Lung (tissue), 12 donors: ENCODE measurements around the gene DACT2. TPM values are rescaled to one million over a fixed set of nuclear protein-coding genes. Genes with fewer than 3 reads are reported as not detected.

Experiments used
- ATAC-seq: fragments of 200-7000 bp; cut with Tn5 transposase; one replicate; pipeline ENCODE4 v1.9.1; 2020; ENCODE audit warnings: moderate number of reproducible peaks; ENCODE audit not compliant: insufficient read depth, low FRiP score
- DNase-seq, 3 donors: peaks; one replicate each; pipeline ENCODE4 v3.0.0-alpha.2; 2013 to 2017
- H3K27ac ChIP-seq, 2 donors: one replicate each; pipeline ENCODE4 v1.5.1; 2013; ENCODE audit warnings: mild to moderate bottlenecking in 2 of 2, moderate library complexity in 2 of 2, control low read depth in 1 of 2, inconsistent platforms in 1 of 2, low read depth in 1 of 2, low read length in 1 of 2
- H3K27me3 ChIP-seq, 3 donors: one replicate each; pipeline ENCODE4 v1.5.1; 2013; ENCODE audit warnings: low read length in 2 of 3; ENCODE audit not compliant: control insufficient read depth in 3 of 3, insufficient read depth in 3 of 3
- H3K36me3 ChIP-seq, 4 donors: one replicate each; pipeline ENCODE4 v1.5.1; 2013; ENCODE audit warnings: low read length in 4 of 4, mild to moderate bottlenecking in 1 of 4, moderate library complexity in 1 of 4; ENCODE audit not compliant: control insufficient read depth in 4 of 4, insufficient read depth in 4 of 4
- H3K4me1 ChIP-seq, 5 donors: one replicate each; pipeline ENCODE4 v1.5.1; 2013; ENCODE audit warnings: low read length in 5 of 5, mild to moderate bottlenecking in 2 of 5, moderate library complexity in 1 of 5; ENCODE audit not compliant: control insufficient read depth in 5 of 5, insufficient read depth in 5 of 5
- H3K4me3 ChIP-seq: one replicate; pipeline ENCODE4 v1.5.1; 2013; ENCODE audit warnings: mild to moderate bottlenecking, control low read depth, moderate library complexity
- H3K9ac ChIP-seq, 2 donors: one replicate each; pipeline ENCODE4 v1.5.1; 2013; ENCODE audit warnings: low read length in 2 of 2, control low read depth in 1 of 2; ENCODE audit not compliant: insufficient read depth in 1 of 2
- H3K9me3 ChIP-seq, 4 donors: one replicate each; pipeline ENCODE4 v1.5.1; 2013; ENCODE audit warnings: low read length in 3 of 4, mild to moderate bottlenecking in 1 of 4, moderate library complexity in 1 of 4; ENCODE audit not compliant: control insufficient read depth in 4 of 4, insufficient read depth in 3 of 4
- WGBS, 2 donors: extraction: QIAGEN DNeasy Blood & Tissue Kit; methylation state at CpG; one replicate each; pipeline ENCODE4 v1.1.7; 2013; 5-methylcytosine and 5-hydroxymethylcytosine counted together
- polyA plus RNA-seq, 2 donors: library from polyadenylated mRNA; stranded (reverse); fragments of 200-250 nt; gene quantifications; one replicate each; pipeline ENCODE4 v1.2.1, GENCODE V29; 2013
- total RNA-seq, 2 donors: library from RNA; depleted of rRNA in 1 of 2; stranded (reverse); fragments of >200 nt in 1 of 2; gene quantifications; one replicate each; pipeline ENCODE4 v1.2.1, GENCODE V29; 2014 to 2021
- TF ChIP-seq, protein P1 (sequence below): IDR thresholded peaks from 2 replicates; pipeline ENCODE4 v1.5.1; 2012; ENCODE audit warnings: mild to moderate bottlenecking; ENCODE audit errors: control extremely low read depth, extremely low read depth
- donor health status: control.
- donor health status: control.
- donor health status: Bipolar disorder and iron deficiency.
- donor health status: healthy.
- donor health status: DM: yes; HTN: yes; CAD: no.

Gene DACT2
- total and polyA plus RNA-seq, 4 donors: 0.30 to 2.6 (median 1.7) TPM

GRCh38 chr6:168322966-168323365, 3.4 kb upstream of the DACT2 start:
- DNase-seq (no peak), ATAC-seq (no peak)
- Histone ChIP-seq H3K9me3 (peaks cover 0 to 3% (median 2%) of the 10 kb centered on the region in 4 donors), H3K4me3 (no peak overlapping the region), H3K36me3 (no peaks in the 10 kb centered on the region), H3K27me3 (peaks cover 0 to 16% (median 4%) of the 10 kb centered on the region in 3 donors), H3K27ac (no peak overlapping the region), H3K9ac (no peak overlapping the region), H3K4me1 (peaks cover 0 to 7% (median 0%) of the 10 kb centered on the region in 5 donors)
- WGBS, 2 donors: 51 to 58% methylated on average over 2 of the region's 2 CpGs
- TF ChIP-seq, protein P1, sequence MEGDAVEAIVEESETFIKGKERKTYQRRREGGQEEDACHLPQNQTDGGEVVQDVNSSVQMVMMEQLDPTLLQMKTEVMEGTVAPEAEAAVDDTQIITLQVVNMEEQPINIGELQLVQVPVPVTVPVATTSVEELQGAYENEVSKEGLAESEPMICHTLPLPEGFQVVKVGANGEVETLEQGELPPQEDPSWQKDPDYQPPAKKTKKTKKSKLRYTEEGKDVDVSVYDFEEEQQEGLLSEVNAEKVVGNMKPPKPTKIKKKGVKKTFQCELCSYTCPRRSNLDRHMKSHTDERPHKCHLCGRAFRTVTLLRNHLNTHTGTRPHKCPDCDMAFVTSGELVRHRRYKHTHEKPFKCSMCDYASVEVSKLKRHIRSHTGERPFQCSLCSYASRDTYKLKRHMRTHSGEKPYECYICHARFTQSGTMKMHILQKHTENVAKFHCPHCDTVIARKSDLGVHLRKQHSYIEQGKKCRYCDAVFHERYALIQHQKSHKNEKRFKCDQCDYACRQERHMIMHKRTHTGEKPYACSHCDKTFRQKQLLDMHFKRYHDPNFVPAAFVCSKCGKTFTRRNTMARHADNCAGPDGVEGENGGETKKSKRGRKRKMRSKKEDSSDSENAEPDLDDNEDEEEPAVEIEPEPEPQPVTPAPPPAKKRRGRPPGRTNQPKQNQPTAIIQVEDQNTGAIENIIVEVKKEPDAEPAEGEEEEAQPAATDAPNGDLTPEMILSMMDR: no peak

DNA sequence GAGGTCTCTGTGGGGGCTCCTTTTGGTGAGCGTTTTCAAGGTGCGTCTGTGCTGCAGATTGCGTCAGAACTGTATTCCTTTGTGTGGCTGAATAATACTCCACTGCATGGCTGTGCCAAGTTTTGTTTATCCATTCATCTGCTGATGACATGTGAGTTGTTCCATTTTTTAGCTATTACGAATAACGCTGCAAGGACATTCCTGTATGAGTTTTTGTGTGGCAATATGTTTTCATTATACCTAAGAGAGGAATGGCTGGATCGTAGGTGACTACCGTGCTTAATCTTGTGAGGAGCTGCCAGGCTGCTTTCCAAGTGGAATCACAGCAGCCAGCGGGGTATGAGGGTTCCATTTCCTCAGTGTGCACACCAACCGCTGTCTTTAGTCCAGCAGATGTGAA, 1.1 kb upstream of the DACT2 start:
- ATAC-seq: no peak

DNA sequence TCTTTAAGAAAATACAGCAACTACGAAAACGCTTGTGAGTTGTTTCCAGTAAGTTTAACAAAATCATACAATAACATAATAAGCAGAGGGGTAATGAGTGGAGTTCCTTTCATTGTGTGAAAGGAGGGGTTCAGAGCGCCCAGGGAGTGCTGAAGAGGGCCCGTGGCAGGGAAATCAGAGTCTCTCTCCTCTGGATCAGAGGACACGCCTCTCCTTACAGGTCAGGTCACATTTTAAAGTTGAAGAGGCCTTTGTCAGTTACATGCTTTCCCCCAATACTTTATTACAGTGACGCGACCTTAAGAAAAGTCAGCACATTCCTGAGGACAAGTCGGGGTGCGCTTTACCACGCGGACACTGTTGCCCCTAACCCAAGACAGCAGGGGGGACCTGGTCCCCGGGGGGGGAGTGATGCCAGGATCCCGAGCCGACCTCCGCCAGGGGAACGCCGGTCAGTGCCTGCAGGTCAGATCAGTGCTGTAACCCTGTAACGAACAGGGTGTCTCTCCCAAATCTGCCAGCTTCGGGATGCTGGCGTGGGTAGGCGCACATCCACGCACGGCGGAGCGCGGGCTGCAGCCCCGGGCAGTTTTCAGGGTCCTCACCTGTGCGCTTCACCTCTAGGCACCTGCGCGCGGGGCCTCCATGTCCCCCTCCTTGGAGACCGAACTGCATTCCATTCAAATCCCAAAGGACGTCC, 848 bp downstream of the DACT2 start:
- H3K4me1 ChIP-seq: peaks cover 0 to 24% (median 7%) of the 10 kb centered on the region in 5 donors
- no peak for DNase-seq
- TF ChIP-seq, protein P1: no peak
- ATAC-seq: no peak
- H3K27ac ChIP-seq: no peak overlapping the region
- H3K27me3 ChIP-seq: peaks cover 0 to 21% (median 7%) of the 10 kb centered on the region in 3 donors
- peaks cover 0 to 3% (median 2%) of the 10 kb centered on the region in 4 donors for H3K9me3 ChIP-seq
- H3K36me3 ChIP-seq: no peaks in the 10 kb centered on the region
- no peak overlapping the region for H3K4me3 ChIP-seq
- WGBS, 2 donors: 25 to 26% methylated on average over 33 of the region's 33 CpGs
- peak overlapping the region in 1 of 2 donors; percentile 42 for H3K9ac ChIP-seq

More for the DNA sequence above, 1.1 kb upstream of the DACT2 start:
- peaks cover 0 to 8% (median under 1%) of the 10 kb centered on the region in 5 donors for H3K4me1 ChIP-seq
- peaks cover 0 to 18% (median 7%) of the 10 kb centered on the region in 3 donors for H3K27me3 ChIP-seq
- no peak for DNase-seq
- H3K36me3 ChIP-seq: no peaks in the 10 kb centered on the region
- no peak overlapping the region for H3K4me3 ChIP-seq
- TF ChIP-seq, protein P1: no peak
- peaks cover 0 to 3% (median 2%) of the 10 kb centered on the region in 4 donors for H3K9me3 ChIP-seq
- no peak overlapping the region for H3K9ac ChIP-seq
- 77 to 86% methylated on average over 9 of the region's 9 CpGs for WGBS, 2 donors
- H3K27ac ChIP-seq: no peak overlapping the region
